DMS114 treated with DMSO at 0.1 percent for 48 hours (cell line): ENCODE data around the gene HEBP2.

Source experiments
- DNase-seq: peaks from one replicate; lab custom pipeline; 2025; ENCODE audit not compliant: unreplicated experiment; lab: John Stamatoyannopoulos, UW

The HEBP2 gene

DNA sequence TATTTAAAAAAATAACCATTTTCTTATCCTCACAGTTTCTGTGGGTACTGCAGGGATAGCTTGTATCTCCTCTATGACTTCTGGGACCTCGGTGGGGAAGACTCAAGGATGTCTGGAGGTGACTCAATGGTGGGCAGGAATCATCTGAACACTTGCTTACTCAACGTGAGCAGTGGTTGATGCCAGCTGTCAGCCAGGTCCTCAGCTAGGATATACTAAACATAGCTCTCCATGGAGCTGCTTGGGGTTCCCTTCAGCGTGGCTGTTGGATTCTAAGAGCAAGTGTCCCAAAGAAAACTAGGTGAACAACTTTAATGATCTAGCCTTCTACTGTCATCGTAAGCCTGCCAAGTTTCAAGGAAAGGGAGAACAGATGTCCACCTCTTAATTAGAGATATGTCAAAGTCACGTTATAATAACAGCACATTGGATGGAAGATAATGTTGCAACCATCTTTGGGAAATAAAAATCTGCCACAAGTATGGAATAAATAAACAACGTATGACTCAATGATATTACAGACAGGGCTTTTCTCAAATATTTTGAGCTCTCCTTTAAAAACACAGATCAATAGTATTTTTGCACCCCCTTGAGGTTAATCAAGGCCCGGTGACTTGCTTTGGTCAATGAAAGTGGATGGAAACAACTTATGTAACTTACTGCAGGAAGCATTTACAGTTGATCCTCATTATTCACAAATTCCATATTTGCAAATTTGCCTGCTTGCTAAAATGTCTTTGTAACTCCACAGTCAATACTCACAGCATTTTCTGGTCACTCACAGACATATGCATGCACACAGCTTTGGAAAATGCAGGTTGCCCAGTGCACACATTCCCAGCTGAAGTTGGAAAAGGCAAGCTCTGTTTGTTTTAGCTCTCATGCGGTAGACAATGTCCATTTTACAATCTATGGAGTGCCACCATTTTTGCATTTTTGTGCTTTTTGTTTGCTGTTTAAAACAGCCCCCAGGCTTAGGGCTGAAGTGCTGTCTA lies 6.6 kb upstream of the HEBP2 start:
- no peak for DNase-seq

- DNase-seq: no peak
Measured at GRCh38 chr6:138400326-138400725, 3.7 kb upstream of the HEBP2 start.

DNA sequence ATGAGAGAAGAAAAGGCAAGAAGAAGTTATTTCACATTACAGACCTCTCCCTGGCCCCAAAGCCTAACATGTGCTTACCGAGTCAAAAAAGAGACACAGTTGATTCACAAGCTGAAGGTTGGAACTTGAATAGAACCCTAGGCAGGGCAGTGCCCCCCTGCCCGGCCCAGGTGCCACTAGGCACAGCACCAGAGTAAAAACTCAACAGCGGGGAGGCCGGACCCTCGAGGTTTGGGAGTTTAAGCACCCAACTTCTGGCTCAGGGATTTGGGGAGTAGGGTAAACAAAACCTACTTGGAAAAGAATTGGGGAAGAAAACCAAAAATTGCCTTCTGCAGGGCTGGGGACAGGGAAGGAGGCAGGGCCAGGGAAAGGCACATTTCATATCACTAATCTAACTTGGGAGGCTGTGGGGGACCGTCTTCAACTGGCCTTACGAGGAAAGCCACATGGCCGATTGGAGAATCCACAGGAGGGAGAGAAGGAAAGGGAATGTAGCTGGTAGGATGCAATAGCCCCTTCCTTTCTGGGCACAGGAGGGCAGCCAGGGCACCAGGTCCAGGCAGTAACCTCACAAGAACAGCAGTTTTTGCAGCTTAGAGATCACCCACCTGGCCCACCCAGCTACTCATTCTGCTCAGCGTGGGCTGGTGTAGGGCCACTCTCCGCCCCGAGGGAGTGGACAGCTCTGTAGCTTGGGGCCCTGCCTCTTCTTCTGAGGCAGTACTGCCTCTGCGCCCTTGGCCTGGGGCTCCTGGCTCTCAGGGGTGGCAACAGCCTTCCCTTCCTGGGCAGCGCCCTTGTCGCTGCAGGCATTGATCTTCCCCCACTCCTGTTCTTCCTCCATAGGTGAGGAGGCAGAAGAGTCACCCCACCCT lies 1.8 kb upstream of the HEBP2 start:
- DNase-seq: no peak

DNA sequence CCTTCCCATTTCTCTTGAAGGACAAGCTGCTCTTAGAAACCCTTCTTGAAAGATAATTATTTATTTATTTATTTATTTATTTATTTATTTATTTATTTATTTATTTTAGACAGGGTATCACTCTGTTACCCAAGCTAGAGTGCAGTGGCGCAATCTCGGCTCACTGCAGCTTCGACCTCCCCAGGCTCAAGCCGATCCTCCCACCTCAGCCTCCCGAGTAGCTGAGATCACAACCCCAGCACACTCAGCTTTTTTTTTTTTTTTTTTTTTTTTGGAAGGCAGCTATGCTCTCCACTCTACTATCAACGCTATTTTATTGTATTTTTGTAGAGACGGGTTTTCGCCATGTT lies 1.2 kb upstream of the HEBP2 start:
- no peak for DNase-seq

GRCh38 chr6:138403324-138403800 lies 661 bp upstream of the HEBP2 start:
- DNase-seq: no peak

- DNase-seq: no peak
Measured at GRCh38 chr6:138404666-138405337, 779 bp downstream of the HEBP2 start.

- DNase-seq: no peak
Measured at GRCh38 chr6:138405816-138406413, 1.9 kb downstream of the HEBP2 start.

DNA sequence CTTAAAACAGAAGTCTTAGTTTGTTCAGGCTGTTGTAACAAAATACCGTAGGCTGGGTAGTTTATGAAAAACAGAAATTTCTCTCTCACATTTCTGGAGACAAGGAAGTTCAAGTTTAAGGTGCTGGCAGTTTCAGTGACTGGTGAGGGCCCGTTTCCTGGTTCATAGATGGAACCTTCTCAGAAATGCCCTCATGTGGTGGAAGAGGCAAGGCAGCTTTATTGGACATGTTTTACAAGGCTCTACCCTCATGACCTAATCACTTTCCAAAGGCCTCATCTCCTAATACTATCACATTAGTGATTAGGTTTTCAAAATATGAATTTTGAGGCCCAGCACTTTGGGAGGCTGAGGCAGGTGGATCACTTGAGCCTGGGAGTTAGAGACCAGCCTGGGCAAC lies 2.4 kb downstream of the HEBP2 start:
- DNase-seq: no peak

GRCh38 chr6:138410048-138410735 lies 6.2 kb downstream of the HEBP2 start:
- DNase-seq: no peak

GRCh38 chr6:138410972-138411880 lies 7.2 kb downstream of the HEBP2 start:
- DNase-seq: no peak

- no peak for DNase-seq
Measured at GRCh38 chr6:138415125-138415524, 11.1 kb downstream of the HEBP2 start.

GRCh38 chr6:138416206-138416605 lies 12.2 kb downstream of the HEBP2 start:
- no peak for DNase-seq

- DNase-seq: no peak
Measured at GRCh38 chr6:138417493-138418117, 13.6 kb downstream of the HEBP2 start.

- DNase-seq: no peak
Measured at GRCh38 chr6:138418118-138418742, 14.2 kb downstream of the HEBP2 start.

GRCh38 chr6:138419766-138420165 lies 15.7 kb downstream of the HEBP2 start:
- DNase-seq: no peak

- no peak for DNase-seq
Measured at GRCh38 chr6:138420356-138420755, 16.3 kb downstream of the HEBP2 start.

DNA sequence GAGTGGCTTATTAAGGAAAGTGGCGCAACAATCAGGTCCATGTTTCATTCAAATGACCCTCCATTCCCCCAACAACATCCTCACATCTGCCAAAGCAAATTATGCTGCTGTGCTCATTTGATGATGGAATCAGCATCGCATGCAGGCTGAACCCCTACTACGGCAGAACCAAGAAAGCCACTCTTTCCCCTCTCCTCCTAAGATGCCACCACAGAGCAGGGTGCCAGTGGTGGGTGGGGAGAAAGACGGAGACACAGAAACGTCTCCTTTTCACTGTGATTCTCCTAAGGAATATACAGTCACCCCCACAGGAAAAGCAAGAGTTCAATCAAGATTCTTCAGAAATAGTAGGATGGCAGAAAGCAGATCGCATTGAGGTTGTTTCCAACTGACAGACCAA lies 17.1 kb downstream of the HEBP2 start:
- DNase-seq: no peak

DNA sequence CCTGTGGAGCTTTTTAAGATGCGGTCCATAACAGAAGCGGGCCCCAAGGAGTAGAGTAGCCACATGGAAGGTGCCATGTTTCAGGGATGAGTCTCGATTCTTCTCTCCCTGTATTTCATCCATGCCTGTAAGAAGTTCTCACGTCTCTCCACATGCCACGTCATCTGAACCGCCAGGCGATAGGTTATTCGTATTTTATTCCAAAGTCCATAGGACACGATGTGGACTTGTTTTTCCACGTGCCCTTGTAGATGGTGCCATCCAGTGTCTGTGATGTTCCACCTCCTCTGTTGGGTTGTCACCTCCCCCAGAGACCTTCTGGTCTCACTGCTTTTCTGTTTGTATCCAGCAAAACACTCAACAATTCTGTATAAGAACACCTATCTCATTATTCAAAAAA lies 17.6 kb downstream of the HEBP2 start:
- no peak for DNase-seq
